ENCODE data around the gene MIA.

Gene MIA

GRCh38 chr19:40802300-40803169 is 27.2 kb downstream of the MIA start:
- TF ChIP-seq GATA3 (IDR thresholded peaks at IDR 0.05; ENCODE audit: low read depth, low read length) (no peak), GATA2 (IDR thresholded peaks at IDR 0.05; ENCODE audit: low read depth, low read length) (no peak)

- no peak for TF ChIP-seq GATA2 (IDR thresholded peaks at IDR 0.05; ENCODE audit: low read depth, low read length)
- TF ChIP-seq GATA3 (IDR thresholded peaks at IDR 0.05; ENCODE audit: low read depth, low read length), result no peak
Measured at GRCh38 chr19:40803170-40803856, 28.0 kb downstream of the MIA start.

- TF ChIP-seq GATA3 (IDR thresholded peaks at IDR 0.05; ENCODE audit: low read depth, low read length) (no peak), GATA2 (IDR thresholded peaks at IDR 0.05; ENCODE audit: low read depth, low read length) (no peak)
Measured at GRCh38 chr19:40803857-40804782, 28.8 kb downstream of the MIA start.

GRCh38 chr19:40804783-40805242 is 29.5 kb downstream of the MIA start:
- TF ChIP-seq GATA3 (IDR thresholded peaks at IDR 0.05; ENCODE audit: low read depth, low read length), result no peak
- no peak for TF ChIP-seq GATA2 (IDR thresholded peaks at IDR 0.05; ENCODE audit: low read depth, low read length)

- TF ChIP-seq GATA3 (IDR thresholded peaks at IDR 0.05; ENCODE audit: low read depth, low read length) (no peak), GATA2 (IDR thresholded peaks at IDR 0.05; ENCODE audit: low read depth, low read length) (no peak)
Measured at GRCh38 chr19:40805258-40805868, 30.0 kb downstream of the MIA start.

- TF ChIP-seq GATA3 (IDR thresholded peaks at IDR 0.05; ENCODE audit: low read depth, low read length) (no peak), GATA2 (IDR thresholded peaks at IDR 0.05; ENCODE audit: low read depth, low read length) (no peak)
Measured at GRCh38 chr19:40806423-40807146, 31.3 kb downstream of the MIA start.

GRCh38 chr19:40807147-40808020 is 32.1 kb downstream of the MIA start:
- no peak for TF ChIP-seq GATA2 (IDR thresholded peaks at IDR 0.05; ENCODE audit: low read depth, low read length)

GRCh38 chr19:40808021-40808325 is 32.7 kb downstream of the MIA start:
- no peak for TF ChIP-seq GATA2 (IDR thresholded peaks at IDR 0.05; ENCODE audit: low read depth, low read length)
- no peak for TF ChIP-seq GATA3 (IDR thresholded peaks at IDR 0.05; ENCODE audit: low read depth, low read length)

- TF ChIP-seq GATA3 (IDR thresholded peaks at IDR 0.05; ENCODE audit: low read depth, low read length) (no peak), GATA2 (IDR thresholded peaks at IDR 0.05; ENCODE audit: low read depth, low read length) (no peak)
Measured at GRCh38 chr19:40808497-40808896, 33.2 kb downstream of the MIA start.

GRCh38 chr19:40809358-40810086 is 34.2 kb downstream of the MIA start:
- TF ChIP-seq GATA2 (IDR thresholded peaks at IDR 0.05; ENCODE audit: low read depth, low read length) (no peak), GATA3 (IDR thresholded peaks at IDR 0.05; ENCODE audit: low read depth, low read length) (no peak)

- TF ChIP-seq GATA2 (IDR thresholded peaks at IDR 0.05; ENCODE audit: low read depth, low read length) (no peak), GATA3 (IDR thresholded peaks at IDR 0.05; ENCODE audit: low read depth, low read length) (no peak)
Measured at GRCh38 chr19:40810160-40810559, 34.8 kb downstream of the MIA start.
